Fibroblast of gingiva (primary cell): ENCODE measurements around the gene UTY.
A peak's percentile ranks its signal among the peaks of the same experiment; 100 is the strongest.

Experiments used
- DNase-seq: peaks from one replicate; pipeline ENCODE4 v3.0.0-alpha.2; 2011; ENCODE audit warnings: low read depth

UTY gene

DNA sequence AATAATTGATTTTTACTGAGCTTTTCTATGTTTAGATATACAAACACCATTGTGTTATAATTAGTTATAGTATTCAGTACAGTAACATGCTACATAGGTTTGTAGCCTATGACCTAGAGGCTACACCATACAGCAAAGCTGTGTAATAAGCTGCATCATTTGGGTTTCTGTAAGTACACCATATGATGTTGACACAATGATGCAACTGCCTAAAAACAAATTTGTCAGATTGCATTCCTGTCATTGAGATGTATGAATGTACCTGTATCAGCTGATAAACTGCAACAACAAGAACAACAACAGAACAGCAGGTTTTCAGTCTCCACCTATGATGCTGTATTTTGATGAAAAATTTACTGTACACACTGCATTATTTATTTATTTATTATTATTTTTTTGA is 64.3 kb downstream of the UTY start:
- DNase-seq, result no peak

GRCh38 chrY:13398876-13399275 is 81.0 kb downstream of the UTY start:
- DNase-seq, result no peak

DNA sequence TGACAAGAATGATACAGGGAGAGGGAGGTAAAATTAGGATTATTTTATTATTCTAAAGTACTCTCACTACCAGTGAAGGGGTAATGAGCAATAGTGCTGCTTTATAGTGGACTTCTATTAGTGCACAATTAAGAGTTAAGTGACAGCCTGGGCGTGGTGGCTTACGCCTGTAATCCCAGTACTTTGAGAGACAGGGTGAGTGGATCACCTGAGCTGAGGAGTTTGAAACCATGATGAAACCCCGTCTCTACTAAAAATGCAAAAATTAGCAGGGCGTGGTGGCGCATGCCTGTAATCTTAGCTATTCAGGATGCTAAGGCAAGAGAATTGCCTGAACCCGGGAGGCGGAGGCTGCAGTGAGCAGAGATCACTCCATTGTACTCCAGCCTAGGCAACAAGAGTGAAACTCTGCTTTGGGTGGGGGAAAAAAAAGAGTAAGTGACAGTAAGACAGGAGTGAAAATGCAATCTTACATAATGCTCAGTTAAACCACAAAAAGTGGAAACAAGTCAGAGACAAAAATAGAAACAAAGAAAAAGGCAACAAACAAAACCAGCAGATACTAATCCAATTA is 98.6 kb downstream of the UTY start:
- no peak for DNase-seq

- DNase-seq, result no peak
These were observed 108.7 kb downstream of the UTY start for GRCh38 chrY:13370868-13371800.

DNA sequence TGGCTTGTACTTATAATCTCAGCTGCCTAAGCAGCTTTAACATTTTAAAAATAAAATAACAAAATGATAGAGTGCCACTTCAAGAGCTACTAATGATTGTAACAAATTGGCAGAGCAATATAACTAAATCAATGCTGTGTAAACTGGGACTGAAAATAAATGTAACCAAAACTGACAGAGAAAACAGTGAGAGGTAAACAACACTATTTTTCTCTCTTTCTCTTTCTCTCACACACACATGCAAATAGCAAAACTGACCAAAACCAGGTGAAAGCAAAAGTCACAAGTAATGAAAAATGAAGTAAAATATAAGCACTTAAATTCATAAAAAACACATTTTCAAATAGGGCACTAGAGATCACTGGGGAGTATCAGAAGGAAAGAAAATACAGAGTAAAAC is 109.6 kb downstream of the UTY start:
- no peak for DNase-seq

DNA sequence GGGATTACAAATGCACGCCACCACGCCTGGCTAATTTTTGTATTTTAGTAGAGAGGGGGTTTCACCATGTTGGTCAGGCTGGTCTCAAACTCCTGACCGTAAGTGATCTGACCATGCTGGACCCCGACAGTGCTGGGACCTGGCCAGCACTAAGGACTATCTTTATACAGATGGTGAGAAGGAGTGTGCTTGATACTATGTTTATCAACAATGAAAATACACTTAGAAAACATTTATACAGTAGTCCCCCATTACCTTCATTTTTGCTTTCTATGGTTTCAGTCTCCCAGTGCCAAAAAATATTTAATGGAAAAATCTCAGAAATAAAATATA is 111.4 kb downstream of the UTY start:
- no peak for DNase-seq

DNA sequence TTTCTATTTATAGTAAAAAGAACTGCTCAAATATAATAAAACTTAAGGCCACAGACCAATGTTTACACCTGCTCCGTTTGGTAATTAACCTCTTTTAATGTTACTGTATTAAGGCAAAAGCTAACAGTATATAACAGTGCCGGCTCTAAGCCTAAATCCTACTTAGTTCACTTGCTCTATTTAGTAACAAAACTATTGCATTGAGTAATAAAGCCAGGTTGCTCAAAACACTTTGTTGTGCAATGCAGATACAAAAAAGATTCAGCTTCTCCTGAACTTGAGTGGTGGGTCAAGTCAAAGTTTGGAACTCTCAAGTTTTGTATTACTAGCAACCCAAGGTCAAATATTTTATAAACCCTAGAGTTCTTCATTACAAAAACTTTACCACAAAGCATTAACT is 116.2 kb downstream of the UTY start:
- peak; percentile 31 for DNase-seq

DNA sequence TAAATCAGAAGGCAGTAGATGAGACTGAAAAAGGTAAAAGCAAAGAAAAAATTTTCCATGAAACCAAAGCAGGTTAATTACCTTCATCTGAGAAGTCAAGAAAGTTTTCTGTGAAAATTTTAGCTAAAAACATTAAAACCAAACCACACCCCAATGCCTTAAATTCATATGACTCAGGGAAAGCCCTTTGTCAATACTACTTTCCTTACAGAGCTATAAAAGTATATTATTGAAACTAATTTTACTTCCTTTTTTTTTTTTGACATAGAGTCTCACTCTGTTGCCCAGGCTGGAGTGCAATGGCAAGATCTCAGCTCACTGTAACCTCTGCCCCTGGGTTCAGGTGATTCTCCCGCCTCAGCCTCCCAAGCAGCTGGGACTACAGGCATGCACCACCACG is 117.2 kb downstream of the UTY start:
- no peak for DNase-seq

- DNase-seq, result no peak
These were observed 117.9 kb downstream of the UTY start for GRCh38 chrY:13361656-13362636.

DNA sequence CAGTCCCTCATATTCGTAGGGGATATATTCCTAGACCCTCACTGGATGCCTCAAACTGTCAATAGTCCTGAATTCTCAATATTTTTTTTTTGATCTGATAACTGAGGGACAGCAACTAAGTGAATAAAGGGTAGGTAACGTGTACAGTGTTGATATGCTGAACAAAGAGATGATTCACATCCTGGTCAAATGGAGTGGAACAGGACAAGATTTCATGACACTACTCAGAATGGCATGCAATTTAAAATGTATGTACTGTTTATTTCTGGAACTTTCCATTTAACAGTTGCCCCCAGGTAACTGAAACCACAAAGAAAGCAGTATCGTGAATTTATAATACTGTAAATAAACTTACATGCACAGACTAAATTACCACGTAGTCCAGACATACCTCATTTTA is 128.4 kb downstream of the UTY start:
- DNase-seq, result no peak

GRCh38 chrY:13347106-13347505 is 132.7 kb downstream of the UTY start:
- no peak for DNase-seq

GRCh38 chrY:13345549-13345948 is 134.3 kb downstream of the UTY start:
- no peak for DNase-seq

- DNase-seq, result peak; percentile 3
These were observed 136.4 kb downstream of the UTY start for GRCh38 chrY:13343307-13343946.

- DNase-seq, result no peak
These were observed 139.9 kb downstream of the UTY start for GRCh38 chrY:13339939-13340338.

DNA sequence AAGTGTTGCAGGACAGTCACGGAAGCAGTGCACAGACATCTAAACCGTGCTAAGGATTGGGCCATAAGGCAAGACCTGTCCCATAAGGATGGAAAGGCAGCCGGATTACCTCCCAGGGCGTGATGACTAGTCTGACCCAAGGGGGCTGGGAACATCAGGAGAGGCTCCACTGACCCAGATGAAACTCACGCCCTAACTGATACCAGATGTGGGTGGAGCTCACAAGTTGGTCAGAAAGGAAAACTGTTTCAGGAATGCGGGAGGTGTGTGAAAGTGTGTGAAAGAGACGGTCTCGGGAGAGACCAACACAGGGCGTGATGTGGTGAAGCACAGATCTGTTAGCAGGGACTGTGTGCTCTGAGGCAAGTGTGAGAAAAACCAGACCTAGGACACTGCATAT is 140.5 kb downstream of the UTY start:
- DNase-seq, result peak; percentile 0

DNA sequence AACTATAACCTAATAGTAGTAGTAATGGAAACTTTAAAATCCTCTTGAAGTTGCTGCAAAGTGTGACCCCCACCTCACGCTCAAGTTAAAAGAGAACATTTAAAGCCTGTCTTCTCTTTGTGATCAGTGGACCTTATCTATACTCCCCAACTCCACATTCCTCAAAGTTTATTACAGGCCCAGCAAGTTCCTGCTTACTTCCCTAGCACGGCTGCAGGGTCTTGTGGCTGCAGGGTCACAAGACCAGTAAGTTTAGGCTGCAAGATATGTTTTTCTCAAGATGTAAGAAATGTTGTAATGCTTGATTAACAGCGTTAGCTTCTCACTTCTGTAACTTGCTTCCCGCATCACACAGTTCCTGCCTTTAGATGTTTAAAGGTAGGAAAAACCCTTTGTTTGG is 141.1 kb downstream of the UTY start:
- no peak for DNase-seq

DNA sequence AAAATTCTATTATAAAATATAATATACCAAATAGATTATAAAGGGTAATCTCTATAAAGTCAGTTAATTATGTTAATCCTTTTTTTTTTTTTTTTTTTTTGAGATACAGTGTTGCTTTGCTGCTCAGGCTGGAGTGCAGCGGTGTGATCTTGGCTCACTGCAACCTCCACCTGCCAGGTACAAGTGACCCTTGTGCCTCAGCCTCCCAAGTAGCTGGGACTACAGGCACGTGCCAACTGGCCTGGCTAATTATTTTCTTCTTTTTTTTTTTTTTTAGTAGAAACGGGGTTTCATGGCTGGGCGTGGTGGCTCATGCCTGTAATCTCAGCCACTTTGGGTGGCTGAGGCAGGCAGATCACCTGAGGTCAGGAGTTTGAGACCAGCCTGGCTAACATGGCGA is 141.9 kb downstream of the UTY start:
- DNase-seq, result no peak

- DNase-seq, result no peak
These were observed 146.0 kb downstream of the UTY start for GRCh38 chrY:13333791-13334190.

DNA sequence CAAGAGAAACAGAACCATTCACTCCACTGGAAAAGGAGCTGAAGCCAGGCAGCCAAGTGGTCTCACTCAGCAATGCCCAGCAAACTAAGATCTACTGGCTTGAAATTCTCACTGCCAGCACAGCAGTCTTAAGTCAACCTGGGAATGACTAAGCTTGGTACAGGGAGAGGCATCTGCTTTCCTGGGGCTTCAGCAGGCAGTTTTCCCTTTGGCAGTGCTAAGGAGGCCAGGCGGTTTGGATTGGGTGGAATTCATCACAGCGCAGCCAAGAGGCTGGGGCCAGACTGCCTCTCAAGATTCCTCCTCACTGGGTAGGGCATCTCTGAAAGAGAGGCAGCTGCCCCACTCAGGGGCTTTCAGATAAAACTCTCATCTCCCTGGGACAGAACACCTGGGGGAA is 149.2 kb downstream of the UTY start:
- DNase-seq, result no peak

- DNase-seq, result no peak
These were observed 166.9 kb downstream of the UTY start for GRCh38 chrY:13312966-13313365.

DNA sequence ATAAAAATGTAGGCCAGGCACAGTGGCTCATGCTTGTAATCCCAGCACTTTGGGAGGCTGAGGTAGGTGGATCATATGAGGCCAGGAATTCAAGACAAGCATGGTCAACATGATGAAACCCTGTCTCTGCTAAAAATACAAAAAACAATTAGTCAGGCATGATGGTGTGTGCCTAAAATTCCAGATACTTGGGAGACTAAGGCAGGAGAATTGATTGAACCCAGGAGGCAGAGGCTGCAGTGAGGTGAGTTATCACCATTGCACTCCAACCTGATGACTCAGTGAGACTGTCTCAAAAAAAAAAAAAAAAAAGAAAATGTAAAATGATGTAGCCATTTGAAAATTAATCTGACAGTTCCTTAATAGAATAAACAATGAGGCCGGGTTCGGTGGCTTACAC is 171.9 kb downstream of the UTY start:
- no peak for DNase-seq

- DNase-seq, result no peak
These were observed 179.0 kb downstream of the UTY start for GRCh38 chrY:13300795-13301194.
